ENCODE results near the gene FARS2.
"Not testable (repeated sequence)": the region's sequence is repeated elsewhere in the genome, so short reads cannot be mapped to it uniquely, and the experiment has no call there.

FARS2 gene

DNA sequence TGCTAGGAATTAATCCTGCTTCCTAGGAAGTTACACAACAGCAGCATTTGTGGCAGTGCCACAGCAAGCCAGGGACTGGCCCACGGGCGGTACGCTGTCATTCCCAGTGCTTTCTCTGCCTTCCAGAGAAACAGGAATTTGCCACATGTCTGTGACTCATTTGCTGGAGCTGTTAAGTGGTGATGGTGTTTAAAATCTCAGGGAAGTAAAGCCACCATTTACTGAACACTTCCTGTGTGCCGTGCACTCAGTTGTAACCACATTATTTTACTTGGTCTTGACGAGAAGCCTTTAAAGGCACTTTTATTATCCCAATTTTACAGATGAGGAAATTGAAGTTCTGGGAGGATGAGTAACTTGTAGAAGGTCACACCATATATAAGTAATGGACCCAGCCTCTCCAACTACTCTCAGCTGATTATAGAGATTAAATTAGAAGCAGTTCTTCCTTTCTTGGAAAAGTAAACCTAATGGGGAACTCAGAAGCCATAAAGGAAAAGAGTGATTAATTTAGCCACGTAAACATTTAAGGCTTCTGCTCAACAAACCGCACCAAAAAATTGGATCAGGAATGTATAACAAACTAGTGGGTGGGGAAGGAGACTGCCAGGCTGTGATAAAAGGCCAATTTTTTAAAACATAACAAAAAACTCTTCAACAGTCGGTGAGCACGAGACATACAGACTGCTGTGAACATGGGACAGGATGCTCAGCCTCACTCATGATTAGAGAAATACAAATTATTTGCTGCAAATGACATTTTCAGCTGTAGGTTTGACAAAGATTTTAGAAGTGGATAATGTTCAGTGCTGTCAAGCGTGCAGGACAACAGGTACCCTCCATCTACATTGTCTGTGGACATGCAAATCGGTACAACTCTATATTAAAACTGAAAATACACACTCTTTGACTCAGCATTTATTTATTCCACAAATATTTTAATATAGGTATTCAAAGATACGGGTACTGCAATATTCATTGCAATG is 434.2 kb downstream of the FARS2 start:
- no peak for DNase-seq (ENCODE audit: low spot score)

DNA sequence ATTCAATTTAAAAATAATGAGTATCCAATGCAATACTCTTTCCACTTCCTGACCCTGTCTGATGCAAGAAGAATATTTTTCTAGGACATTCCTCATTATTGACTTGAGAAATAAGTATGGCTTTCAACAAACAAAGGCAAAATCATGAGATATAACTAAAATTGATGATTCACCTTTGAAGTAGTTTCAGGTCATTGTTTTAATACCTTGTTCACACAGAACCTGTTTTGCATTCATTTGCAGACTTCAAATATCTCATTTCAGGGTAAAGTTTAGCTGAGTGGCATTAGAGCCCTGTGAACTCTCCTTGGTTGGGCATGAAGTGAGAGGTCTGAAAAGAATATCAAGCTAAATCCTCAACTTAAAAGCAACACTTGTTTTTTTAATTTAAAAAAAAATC is 436.2 kb downstream of the FARS2 start:
- no peak for DNase-seq (ENCODE audit: low spot score)

GRCh38 chr6:5698318-5698717 is 437.0 kb downstream of the FARS2 start:
- no peak for DNase-seq (ENCODE audit: low spot score)

GRCh38 chr6:5699064-5699463 is 437.8 kb downstream of the FARS2 start:
- DNase-seq (ENCODE audit: low spot score) = not testable (repeated sequence)

GRCh38 chr6:5701174-5701573 is 439.9 kb downstream of the FARS2 start:
- DNase-seq (ENCODE audit: low spot score) = no peak

DNA sequence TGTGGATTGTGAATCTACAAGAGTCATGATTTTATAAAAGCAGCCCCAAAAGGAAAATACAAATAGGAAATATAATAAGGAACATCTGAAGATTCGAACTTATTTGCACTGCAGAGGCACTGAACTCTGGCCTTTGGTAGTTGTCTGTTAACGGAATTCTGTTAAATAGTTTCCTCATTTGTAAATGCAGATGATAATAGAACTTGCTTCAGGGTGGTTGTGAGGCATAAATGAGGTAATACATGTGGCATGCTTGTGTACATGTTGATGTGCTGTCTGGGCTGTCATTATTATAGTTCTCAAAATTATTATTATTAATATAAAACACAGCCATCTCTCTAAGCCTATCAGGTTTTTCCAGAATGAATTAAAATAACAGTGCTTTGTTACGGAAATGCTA is 443.4 kb downstream of the FARS2 start:
- no peak for DNase-seq (ENCODE audit: low spot score)

- DNase-seq (ENCODE audit: low spot score) = no peak
Measured at GRCh38 chr6:5705252-5705651, 443.9 kb downstream of the FARS2 start.

DNA sequence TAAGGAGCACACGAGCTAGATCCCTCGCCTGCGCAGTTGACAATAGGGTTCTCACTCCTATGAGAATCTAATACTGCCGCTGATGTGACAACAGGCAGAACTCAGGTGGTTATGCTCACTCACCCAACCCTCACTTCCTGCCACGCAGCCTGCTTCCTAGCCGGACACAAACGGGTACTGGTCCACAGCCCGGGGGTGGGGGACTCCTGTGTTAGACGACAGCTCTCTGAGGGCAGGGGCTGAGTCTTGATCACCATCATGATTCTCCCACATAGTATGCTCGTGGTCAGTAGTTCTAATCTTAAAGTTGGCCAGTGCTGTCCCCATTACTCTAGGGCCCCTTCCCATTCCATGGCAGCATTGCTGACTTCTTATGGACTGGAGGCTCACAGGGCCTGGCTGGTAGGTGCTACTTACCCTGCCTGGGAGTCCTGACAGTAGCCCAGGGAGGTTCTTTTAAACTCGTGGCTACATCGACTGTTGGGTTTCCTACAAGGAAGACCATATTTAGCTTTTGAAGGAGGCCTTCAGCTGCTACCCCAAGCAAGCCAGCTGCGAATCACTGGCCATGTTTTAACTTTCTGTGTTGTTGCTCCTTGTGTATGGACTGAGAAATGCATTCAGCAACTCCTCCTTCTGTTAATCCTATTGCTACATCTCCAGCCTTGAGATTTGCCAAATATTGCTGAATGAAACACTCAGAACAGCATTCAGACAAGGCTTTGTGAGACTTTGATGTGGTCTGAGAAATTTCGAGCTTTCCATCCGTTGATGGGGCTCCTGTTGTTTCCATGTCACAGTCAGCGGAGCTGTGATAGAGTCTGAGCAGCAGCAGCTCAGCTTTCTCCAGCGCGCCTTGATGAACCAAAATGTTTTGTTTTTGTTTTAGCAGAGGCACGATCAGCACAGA is 445.1 kb downstream of the FARS2 start:
- no peak for DNase-seq (ENCODE audit: low spot score)

- no peak for DNase-seq (ENCODE audit: low spot score)
Measured at GRCh38 chr6:5707281-5708045, 446.1 kb downstream of the FARS2 start.

DNA sequence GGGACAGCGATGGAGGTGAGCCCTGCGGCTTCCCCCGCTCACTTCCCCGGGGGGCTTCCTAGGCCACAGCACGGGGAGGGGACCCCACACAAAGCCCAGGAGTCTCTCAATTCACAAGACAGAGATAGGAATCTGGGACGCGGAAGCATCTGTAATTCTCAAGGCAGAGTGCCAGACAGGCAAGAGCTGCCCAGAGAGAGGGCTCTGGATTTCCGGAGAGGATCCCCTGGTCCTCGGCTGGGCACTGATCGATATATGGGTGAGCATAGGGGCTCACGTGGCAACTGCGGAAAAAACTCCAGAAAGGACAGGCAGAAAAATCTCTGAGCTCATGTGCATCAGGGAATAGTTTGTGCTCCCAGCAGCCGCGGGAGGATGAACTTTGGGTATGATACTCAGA is 449.2 kb downstream of the FARS2 start:
- DNase-seq (ENCODE audit: low spot score) = no peak

GRCh38 chr6:5710936-5711335 is 449.6 kb downstream of the FARS2 start:
- no peak for DNase-seq (ENCODE audit: low spot score)

- DNase-seq (ENCODE audit: low spot score) = no peak
Measured at GRCh38 chr6:5712349-5713215, 451.3 kb downstream of the FARS2 start.

DNA sequence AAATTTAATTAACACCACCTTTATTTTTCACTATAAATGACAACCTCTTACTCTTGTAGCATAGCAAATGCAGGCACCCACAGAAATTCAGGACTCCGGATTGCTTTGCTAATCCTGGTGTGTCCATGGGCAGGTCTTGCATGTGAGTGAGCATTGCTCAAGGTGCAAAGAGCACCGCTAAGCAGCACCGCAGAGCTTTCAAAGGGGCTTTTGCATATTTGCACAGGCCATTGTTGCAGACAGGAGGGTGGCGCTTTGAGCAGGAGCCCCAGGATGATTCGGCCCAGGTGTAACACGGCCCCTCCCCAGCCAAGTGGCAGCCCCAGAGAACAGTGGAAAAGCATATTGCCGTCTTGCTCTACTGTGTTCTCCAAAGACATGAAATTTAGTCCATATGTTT is 452.2 kb downstream of the FARS2 start:
- no peak for DNase-seq (ENCODE audit: low spot score)

DNA sequence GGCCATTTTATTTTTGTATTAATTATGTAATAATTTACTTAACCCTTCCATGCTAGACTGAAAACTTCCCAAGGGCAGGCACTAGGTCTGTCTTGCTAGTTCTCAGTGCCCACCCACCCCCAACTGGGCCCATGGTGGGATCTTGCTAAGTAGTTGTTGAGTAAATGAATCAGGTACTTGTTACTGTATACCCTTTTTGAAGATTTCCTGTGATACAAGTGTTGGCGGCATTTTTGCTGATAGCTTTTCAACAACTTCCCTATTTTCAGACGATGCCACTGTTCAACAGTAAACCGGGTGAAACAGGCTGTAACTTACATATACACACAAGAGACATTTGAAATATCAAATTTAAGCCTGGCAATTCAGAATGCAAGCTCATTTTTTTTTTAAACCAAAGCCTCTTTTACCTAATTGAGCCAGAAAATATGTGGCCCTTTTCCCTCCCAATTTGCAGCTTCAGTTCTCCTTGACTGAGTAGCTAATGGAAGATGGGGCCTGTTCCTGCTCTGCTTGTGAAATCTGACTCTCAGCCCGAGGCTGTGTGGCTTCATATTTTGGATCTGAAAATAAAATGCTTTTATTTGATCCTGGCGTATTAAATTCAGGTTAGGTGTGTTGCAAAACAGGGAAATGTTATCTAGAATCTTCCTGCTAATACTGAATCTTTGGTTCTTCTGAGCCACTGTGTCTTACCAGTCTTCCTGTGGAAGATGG is 457.1 kb downstream of the FARS2 start:
- no peak for DNase-seq (ENCODE audit: low spot score)

DNA sequence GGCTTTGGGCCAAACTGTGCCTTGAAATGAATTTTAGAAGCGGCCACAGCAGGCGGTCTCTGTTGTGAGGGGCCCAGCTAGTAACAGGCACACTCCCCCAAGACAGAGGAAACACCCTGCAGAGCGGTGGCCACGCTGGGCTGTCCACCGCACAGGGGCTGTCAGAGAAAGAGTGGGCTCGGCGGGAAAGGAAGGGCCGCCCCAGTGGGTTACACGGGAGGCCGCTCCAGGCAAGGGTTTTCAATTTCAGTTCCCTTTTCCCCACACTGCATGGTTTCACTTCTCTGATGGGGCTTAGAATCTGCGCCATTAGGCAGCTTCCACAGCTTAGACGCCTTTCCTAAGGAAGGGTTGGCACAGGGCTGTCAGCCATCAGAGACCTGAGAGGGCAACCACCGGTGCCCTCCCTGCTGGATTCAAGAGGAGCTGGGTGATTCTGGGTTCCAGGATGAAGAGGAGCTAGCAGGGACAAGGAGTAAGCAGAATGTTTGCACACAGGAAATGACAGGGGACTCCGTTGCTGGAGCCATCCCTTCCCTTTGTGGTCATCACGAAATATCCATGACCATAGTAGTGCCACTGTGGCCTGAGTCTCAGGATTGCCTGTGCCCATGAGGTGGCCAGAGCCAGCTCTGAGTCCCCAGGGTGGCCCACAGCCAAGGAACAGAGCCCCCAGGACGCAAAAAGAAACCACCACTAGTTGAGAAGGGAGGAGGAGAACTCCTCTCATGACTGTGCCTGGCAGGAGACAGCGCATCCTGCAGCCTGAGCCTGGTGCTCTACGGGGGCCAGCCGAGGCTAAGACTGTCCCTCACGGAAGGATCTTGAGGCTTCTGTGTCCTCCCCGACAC is 462.8 kb downstream of the FARS2 start:
- DNase-seq (ENCODE audit: low spot score) = no peak

DNA sequence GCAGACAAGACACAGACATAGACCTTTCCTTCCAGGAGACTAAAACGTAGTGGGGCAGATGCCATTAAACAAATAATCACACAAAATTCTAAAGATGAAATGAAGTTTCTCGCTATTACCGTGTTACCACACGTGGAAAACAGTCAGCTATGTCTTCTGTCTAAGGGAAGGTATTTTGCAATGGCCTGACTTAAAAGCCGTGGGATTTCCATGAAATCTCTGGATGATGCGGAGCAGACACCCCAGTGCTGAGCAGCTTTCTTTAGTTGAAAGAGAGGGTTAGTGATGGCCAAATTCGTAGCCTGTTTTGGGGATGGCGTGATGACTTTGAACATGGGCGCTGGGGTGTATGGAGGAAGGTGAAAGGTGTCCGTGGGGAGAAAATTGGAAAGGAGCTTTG is 463.6 kb downstream of the FARS2 start:
- no peak for DNase-seq (ENCODE audit: low spot score)

DNA sequence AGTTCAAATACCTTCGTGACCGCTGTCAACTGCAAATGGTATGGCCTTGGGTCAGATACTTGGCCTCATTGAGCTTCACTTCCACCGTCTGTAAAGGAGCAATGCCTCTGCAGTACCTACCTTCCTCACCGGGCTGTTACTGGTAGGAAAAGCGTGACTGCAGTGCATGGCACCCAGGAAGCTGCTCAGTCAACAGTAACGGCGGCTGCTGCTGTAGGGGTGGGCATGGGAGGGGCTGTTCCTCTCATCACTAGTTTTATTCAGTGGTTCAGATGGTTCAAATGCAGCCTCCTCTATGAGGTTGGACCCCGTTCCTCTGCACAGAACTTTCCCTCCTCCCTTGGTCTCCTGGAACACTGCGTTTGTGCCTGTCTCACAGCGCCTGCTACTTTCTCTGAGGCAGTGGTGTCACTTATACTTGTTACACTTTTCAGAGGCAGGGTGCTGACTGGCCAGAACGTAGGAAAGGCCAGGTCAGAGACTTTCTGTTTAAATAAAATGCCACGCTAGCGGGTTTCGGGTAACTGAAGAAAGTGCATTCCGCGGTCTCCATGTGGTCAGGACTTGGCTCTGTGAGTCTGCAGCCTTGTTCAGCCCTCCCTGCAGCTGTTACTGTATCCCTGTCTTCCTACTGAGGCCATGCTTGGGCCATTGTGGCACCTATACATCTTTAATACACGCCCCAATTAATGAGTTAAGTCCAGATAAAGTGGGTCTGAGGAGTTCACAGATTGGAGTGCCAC is 465.8 kb downstream of the FARS2 start:
- no peak for DNase-seq (ENCODE audit: low spot score)

DNA sequence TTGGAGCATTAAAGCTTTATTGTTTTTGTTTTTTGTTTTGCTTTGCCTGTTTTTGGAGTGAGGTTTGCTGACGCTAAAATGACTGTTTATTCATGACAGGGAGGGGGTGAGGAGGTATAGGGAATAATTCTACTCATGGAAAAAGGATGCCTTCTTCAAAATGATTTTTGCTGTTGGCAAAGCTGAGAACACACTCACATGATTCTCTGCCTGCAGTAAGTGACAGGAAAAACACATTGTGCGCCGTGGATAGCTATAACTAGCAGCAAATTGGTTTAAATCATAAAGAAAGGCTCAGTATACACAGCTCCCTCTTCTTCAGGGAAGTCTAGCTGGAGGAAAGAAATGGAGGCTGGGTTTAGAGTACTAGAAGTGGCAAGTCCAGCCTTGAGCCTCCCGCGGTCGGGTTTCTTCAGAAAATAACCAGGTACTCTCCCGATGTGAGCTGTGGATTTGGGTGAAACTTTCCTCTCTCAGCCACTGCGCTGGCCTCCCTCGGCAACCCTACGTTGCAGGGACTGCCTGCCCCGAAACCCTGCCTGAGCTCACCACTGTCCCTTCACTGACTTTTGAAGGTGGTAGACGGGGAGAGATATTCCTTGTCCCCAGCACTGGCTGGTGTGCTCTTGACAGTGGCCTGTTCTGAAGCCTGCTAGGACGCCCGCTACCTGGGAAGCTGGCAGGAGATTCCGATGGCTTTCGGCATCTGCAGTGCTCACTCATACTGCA is 467.2 kb downstream of the FARS2 start:
- no peak for DNase-seq (ENCODE audit: low spot score)
